SU-DHL-6 (cell line): ENCODE measurements around the gene FRMD3.

ENCODE experiments used
- CTCF ChIP-seq: fragments of 200-600 bp; sonication (generic); IDR thresholded peaks from one replicate; pipeline ENCODE4 v1.5.1; 2017; ENCODE audit warnings: antibody characterized with exemption, mild to moderate bottlenecking, low read length, moderate library complexity; ENCODE audit not compliant: insufficient read depth, poor library complexity, severe bottlenecking
- EZH2phosphoT487 ChIP-seq: fragments of 200-600 bp; sonication (generic), shearing (Covaris generic); conservative IDR thresholded peaks from 2 replicates; pipeline ENCODE4 v1.6.1; 2018; ENCODE audit warnings: mild to moderate bottlenecking, antibody characterized with exemption, low read length, moderate library complexity, mixed read lengths

GRCh38 chr9:83501565-83501964 is 36.6 kb downstream of the FRMD3 start:
- TF ChIP-seq CTCF (no peak), EZH2phosphoT487 (no peak)
